ENCODE data around the gene GTF2E1.

DNA sequence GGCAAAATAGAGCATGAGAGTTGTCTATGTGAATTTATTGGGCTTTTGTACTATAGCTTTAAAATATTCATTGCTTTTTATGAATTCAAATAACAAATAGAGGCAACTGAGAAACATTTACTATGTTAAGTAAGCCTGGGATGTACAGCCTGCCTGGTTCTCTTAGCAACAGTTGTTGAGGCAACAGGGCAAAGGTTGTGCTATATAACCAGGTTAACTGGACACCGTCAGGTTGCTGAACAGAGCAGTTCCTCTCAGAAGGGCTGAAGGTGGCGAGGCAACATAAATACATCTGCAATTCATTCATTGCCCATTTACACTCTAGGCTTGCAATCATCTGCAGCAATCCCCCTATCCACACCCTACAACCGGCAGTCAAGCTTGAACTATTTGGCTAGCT is 78.2 kb downstream of the GTF2E1 start:
- TF ChIP-seq, protein P1, sequence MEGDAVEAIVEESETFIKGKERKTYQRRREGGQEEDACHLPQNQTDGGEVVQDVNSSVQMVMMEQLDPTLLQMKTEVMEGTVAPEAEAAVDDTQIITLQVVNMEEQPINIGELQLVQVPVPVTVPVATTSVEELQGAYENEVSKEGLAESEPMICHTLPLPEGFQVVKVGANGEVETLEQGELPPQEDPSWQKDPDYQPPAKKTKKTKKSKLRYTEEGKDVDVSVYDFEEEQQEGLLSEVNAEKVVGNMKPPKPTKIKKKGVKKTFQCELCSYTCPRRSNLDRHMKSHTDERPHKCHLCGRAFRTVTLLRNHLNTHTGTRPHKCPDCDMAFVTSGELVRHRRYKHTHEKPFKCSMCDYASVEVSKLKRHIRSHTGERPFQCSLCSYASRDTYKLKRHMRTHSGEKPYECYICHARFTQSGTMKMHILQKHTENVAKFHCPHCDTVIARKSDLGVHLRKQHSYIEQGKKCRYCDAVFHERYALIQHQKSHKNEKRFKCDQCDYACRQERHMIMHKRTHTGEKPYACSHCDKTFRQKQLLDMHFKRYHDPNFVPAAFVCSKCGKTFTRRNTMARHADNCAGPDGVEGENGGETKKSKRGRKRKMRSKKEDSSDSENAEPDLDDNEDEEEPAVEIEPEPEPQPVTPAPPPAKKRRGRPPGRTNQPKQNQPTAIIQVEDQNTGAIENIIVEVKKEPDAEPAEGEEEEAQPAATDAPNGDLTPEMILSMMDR (conservative IDR thresholded peaks at IDR 0.05): no peak
- no peak for TF ChIP-seq EZH2 (IDR thresholded peaks at IDR 0.05; ENCODE audit: low read depth)

Data from PC-9 (cell line).